Stimulated activated naive CD8-positive, alpha-beta T cell treated with anti-CD3 and anti-CD28 coated beads, Interleukin-15, Interleukin-2, amounts not matched to agents 100 ng/mL and 50 ng/mL, for 24 hours (primary cell): Measurements from ENCODE around the gene CDC42EP1.
A peak's percentile ranks its signal among the peaks of the same experiment; 100 is the strongest.

Experiments
- H3K27ac Mint-ChIP-seq: one replicate; pipeline ENCODE4 v1.8.0; 2021; ENCODE audit warnings: mild to moderate bottlenecking, mixed read lengths
- H3K27me3 Mint-ChIP-seq: one replicate; pipeline ENCODE4 v1.8.0; 2021; ENCODE audit warnings: mixed read lengths
- H3K36me3 Mint-ChIP-seq: one replicate; pipeline ENCODE4 v1.8.0; 2021; ENCODE audit warnings: low read depth, mixed read lengths
- H3K4me1 Mint-ChIP-seq: one replicate; pipeline ENCODE4 v1.8.0; 2021; ENCODE audit warnings: low read depth, mixed read lengths
- H3K4me3 Mint-ChIP-seq: one replicate; pipeline ENCODE4 v1.8.0; 2021; ENCODE audit warnings: mild to moderate bottlenecking, mixed read lengths
- H3K9me3 Mint-ChIP-seq: one replicate; pipeline ENCODE4 v1.8.0; 2021; ENCODE audit warnings: mixed read lengths

CDC42EP1 gene, protein sequence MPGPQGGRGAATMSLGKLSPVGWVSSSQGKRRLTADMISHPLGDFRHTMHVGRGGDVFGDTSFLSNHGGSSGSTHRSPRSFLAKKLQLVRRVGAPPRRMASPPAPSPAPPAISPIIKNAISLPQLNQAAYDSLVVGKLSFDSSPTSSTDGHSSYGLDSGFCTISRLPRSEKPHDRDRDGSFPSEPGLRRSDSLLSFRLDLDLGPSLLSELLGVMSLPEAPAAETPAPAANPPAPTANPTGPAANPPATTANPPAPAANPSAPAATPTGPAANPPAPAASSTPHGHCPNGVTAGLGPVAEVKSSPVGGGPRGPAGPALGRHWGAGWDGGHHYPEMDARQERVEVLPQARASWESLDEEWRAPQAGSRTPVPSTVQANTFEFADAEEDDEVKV

DNA sequence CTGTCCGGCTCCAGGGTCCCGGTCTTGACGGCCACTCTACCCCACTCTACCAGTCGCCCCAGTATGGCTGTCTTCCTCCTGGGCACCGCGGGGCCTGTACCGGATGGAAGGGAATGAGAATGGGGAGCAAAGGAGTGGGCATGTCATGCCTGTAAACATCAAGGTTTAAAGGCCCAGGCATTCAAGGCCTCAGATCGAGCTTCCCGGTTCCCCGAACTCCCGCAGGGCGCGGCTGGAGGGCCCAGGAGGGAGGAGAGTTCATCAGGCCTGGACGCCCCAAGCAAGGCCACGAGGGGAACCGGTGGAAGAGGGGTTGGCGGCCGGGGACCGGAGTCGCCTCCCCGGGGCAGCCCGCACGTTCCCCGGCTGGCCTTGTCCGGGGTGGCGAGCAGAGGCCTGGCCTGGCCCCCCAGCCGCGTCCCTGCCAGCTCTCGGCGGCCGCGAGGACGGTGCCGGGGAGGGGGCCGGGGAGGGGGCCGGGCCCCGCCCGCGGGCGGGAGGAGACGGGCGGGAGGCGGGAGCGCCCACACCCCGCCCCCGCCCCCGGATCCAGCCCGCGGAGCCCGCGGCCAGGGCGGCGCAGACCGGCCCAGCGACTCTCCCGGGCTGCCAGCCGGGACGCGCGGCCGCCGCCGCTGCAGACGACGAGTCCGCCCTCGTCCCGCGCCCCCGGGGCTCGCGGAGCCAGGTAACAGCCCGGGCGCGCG is at the start of gene CDC42EP1:
TSS of gene CDC42EP1 (plus strand) at position 580 of the 707 bp plus-strand sequence. CDS start 5,870 bp downstream, outside the sequence.
- Mint-ChIP-seq H3K27me3 (peaks cover 67% of the 10 kb centered on the region), H3K4me3 (peak within 1 kb of the TSS; percentile 30), H3K4me1 (peaks cover 16% of the 10 kb centered on the region), H3K36me3 (no peaks in the 10 kb centered on the region), H3K9me3 (no peaks in the 10 kb centered on the region), H3K27ac (no peak within 1 kb of the TSS)

- Mint-ChIP-seq H3K36me3 (no peaks in the 10 kb centered on the region), H3K9me3 (no peaks in the 10 kb centered on the region), H3K27me3 (no peaks in the 10 kb centered on the region), H3K27ac (no peak overlapping the region), H3K4me1 (no peaks in the 10 kb centered on the region), H3K4me3 (no peak overlapping the region)
Measured at GRCh38 chr22:37511395-37512104, 48.7 kb upstream of the CDC42EP1 start.

- Mint-ChIP-seq H3K27ac (no peak overlapping the region), H3K4me1 (peaks cover 4% of the 10 kb centered on the region), H3K4me3 (no peak overlapping the region), H3K9me3 (no peaks in the 10 kb centered on the region), H3K36me3 (no peaks in the 10 kb centered on the region), H3K27me3 (peaks cover 8% of the 10 kb centered on the region)
Measured at GRCh38 chr22:37514526-37515051, 45.7 kb upstream of the CDC42EP1 start.

- no peaks in the 10 kb centered on the region for H3K9me3 Mint-ChIP-seq
- no peak overlapping the region for H3K27ac Mint-ChIP-seq
- H3K27me3 Mint-ChIP-seq = peaks cover 17% of the 10 kb centered on the region
- no peak overlapping the region for H3K4me3 Mint-ChIP-seq
- H3K36me3 Mint-ChIP-seq = no peaks in the 10 kb centered on the region
- H3K4me1 Mint-ChIP-seq = peaks cover 4% of the 10 kb centered on the region
Measured at GRCh38 chr22:37515901-37516300, 44.4 kb upstream of the CDC42EP1 start.

DNA sequence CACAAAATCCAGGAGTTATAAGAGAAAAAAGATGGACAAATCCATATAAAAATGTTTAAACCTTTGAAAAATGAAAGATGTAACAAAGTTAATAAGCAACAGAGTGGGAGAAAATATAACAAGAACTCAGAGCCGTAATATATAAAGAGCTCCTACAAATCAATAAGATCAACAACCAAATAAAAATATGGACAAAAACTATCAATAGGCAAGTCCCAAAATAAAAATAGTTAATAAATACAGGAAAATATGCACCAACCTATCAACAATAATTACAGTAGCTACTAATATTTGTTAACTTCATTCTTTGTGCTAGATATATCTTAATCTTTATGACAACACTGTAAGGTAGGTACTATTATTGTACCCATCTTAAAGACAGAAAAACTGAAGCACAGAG is 43.8 kb upstream of the CDC42EP1 start:
- Mint-ChIP-seq H3K27ac (no peak overlapping the region), H3K9me3 (no peaks in the 10 kb centered on the region), H3K4me1 (peaks cover 4% of the 10 kb centered on the region), H3K36me3 (no peaks in the 10 kb centered on the region), H3K27me3 (peaks cover 22% of the 10 kb centered on the region), H3K4me3 (no peak overlapping the region)

GRCh38 chr22:37517826-37518450 is 42.3 kb upstream of the CDC42EP1 start:
- Mint-ChIP-seq H3K4me1 (peaks cover 4% of the 10 kb centered on the region), H3K36me3 (no peaks in the 10 kb centered on the region), H3K9me3 (no peaks in the 10 kb centered on the region), H3K27me3 (peaks cover 35% of the 10 kb centered on the region), H3K27ac (no peak overlapping the region), H3K4me3 (peak overlapping the region; percentile 63)

DNA sequence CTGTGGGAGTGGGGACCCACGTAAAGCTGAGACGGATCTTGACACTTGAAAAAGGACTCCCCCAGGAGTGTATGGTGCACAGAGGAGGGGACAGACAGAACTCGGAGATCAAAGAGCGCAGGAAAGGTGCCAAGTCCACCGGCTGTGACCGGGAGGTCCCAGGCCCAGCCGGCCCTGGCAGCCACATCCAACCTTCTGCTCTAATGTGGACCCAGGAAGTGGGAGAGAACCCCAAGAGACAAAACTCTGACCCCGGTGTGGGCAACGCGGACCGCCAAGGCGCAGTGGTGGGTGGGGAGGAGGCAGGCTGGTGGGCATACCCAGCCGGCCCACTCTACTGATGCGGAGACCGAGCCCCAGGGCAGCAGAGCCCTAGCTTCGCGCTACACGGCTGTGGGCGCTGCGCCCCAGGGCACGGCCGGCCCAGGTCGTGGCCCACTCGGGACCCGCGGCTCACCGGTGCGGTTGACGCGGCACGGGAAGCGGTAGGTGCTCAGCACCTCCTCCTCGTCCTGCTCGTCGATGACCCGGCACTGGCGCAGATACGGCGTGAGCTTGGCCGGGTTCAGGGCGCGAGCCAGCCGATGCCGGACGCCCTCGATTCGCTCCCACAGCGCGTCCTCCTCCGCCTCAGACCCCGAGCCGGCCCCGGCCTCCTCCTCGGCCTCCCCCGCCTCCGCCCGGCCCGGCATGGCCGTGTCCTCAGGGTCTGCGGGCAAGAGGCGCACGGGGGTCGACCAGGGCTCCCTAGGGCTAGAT is 41.6 kb upstream of the CDC42EP1 start:
- Mint-ChIP-seq H3K4me1 (peaks cover 4% of the 10 kb centered on the region), H3K9me3 (no peaks in the 10 kb centered on the region), H3K27me3 (peaks cover 42% of the 10 kb centered on the region), H3K4me3 (peak overlapping the region; percentile 63), H3K27ac (no peak overlapping the region), H3K36me3 (no peaks in the 10 kb centered on the region)

DNA sequence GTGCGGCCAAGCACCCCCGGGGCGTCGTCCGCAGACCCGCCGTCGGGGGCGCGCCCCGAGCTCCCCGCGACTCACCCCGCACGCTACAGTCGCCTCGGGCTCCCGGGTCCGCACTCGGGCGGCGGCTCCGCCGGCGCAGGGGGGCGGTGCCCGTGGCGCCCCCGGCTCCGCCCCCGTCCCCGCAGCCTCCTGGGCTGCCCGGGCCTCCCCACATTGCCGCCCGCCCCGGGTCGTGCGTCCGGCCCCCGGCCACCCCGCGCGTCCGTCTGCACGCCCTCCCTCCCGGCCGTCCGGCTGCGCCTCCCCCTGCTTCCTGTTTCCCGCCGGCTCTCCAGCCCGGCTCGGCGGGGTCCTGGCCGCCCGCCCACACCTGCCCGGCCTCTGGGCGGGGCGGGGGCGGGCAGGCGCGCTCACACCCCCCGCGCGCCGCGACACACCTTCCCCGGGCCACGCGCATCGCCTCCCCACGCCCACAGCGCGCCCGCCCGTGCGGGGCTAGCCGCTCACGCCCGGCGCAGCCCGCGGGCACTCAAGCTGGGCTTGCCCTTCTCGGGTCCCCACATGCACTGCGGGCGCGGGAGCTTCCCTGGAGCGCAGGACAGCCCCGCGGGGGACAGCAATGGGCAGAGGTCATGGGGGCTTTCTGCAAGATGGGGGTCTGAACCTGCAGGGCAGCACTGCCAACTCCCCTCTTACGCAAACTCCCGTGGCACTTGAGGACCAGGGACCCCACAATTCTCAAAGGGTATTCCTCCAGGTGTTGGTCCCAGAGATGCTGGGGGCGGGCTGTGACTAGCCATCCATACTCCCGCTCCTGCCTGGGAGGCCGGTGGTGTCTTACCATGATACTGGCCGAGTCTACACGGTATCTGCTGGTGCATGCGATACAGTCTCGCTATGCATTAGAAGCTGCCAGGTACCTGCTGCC is 40.7 kb upstream of the CDC42EP1 start, which contains the start of gene CARD10:
TSS of gene CARD10 (minus strand) at position 148 of the 928 bp plus-strand sequence. CDS start 215 bp downstream, outside the sequence.
- H3K9me3 Mint-ChIP-seq = no peaks in the 10 kb centered on the region
- H3K4me1 Mint-ChIP-seq = peaks cover 4% of the 10 kb centered on the region
- no peaks in the 10 kb centered on the region for H3K36me3 Mint-ChIP-seq
- H3K27me3 Mint-ChIP-seq = peaks cover 45% of the 10 kb centered on the region
- H3K27ac Mint-ChIP-seq = no peak within 1 kb of the TSS
- peak within 1 kb of the TSS; percentile 63 for H3K4me3 Mint-ChIP-seq

GRCh38 chr22:37520776-37521191 is 39.5 kb upstream of the CDC42EP1 start:
- H3K9me3 Mint-ChIP-seq = no peaks in the 10 kb centered on the region
- peaks cover 9% of the 10 kb centered on the region for H3K4me1 Mint-ChIP-seq
- H3K36me3 Mint-ChIP-seq = no peaks in the 10 kb centered on the region
- H3K27me3 Mint-ChIP-seq = peaks cover 47% of the 10 kb centered on the region
- no peak overlapping the region for H3K27ac Mint-ChIP-seq
- H3K4me3 Mint-ChIP-seq = no peak overlapping the region

DNA sequence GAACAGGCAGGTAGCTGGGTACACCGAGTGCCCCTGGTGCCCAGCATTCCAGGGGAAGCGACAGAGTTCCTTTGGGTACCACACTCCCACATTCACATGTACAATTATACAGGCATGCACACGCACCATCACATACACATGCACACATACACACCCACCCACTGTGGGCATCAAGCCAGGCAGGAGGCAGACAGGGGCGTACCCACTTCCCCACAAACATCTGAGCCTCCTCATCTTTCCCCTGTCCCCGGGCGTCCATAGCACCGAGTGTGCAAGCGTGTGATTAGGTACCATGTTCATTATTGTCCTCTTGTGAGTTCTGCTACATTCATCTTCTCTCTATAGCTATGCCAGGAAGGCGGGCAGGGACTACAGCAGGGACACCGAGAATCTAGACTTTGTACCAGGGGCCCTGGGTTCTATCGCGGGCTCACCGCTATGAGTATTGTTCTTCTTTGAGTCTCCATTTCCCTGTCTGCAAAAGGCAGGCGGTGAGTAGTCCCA is 39.0 kb upstream of the CDC42EP1 start:
- H3K27ac Mint-ChIP-seq = no peak overlapping the region
- H3K36me3 Mint-ChIP-seq = no peaks in the 10 kb centered on the region
- peaks cover 12% of the 10 kb centered on the region for H3K4me1 Mint-ChIP-seq
- H3K27me3 Mint-ChIP-seq = peaks cover 49% of the 10 kb centered on the region
- H3K9me3 Mint-ChIP-seq = no peaks in the 10 kb centered on the region
- no peak overlapping the region for H3K4me3 Mint-ChIP-seq

GRCh38 chr22:37522482-37522881 is 37.8 kb upstream of the CDC42EP1 start:
- H3K36me3 Mint-ChIP-seq = no peaks in the 10 kb centered on the region
- H3K4me3 Mint-ChIP-seq = no peak overlapping the region
- H3K27ac Mint-ChIP-seq = no peak overlapping the region
- peaks cover 49% of the 10 kb centered on the region for H3K27me3 Mint-ChIP-seq
- H3K4me1 Mint-ChIP-seq = peaks cover 12% of the 10 kb centered on the region
- H3K9me3 Mint-ChIP-seq = no peaks in the 10 kb centered on the region

- Mint-ChIP-seq H3K27me3 (peaks cover 37% of the 10 kb centered on the region), H3K4me1 (peaks cover 14% of the 10 kb centered on the region), H3K36me3 (no peaks in the 10 kb centered on the region), H3K27ac (no peak overlapping the region), H3K9me3 (no peaks in the 10 kb centered on the region), H3K4me3 (no peak overlapping the region)
Measured at GRCh38 chr22:37525073-37525745, 35.1 kb upstream of the CDC42EP1 start.
